CD14-positive monocyte (primary cell): Measurements from ENCODE around the gene P3H3. TPM values are rescaled to one million over a fixed set of nuclear protein-coding genes. Genes with fewer than 3 reads are reported as not detected.

Experiments used
- DNase-seq, 3 donors: peaks; one replicate each; pipeline ENCODE4 v3.0.0-alpha.2; 2011 to 2022
- H2AFZ ChIP-seq: 2 replicates; pipeline ENCODE4 v1.6.0; 2012; ENCODE audit warnings: mild to moderate bottlenecking, low read depth, low read length, inconsistent platforms; ENCODE audit not compliant: insufficient read depth, poor library complexity, severe bottlenecking
- H3K27ac ChIP-seq, 2 donors: 1 replicate in 1 of 2; 2 replicates in 1 of 2; pipeline ENCODE4 v1.5.1; 2012 to 2013; ENCODE audit warnings: low read length in 2 of 2, control low read depth in 1 of 2, inconsistent platforms in 1 of 2, low read depth in 1 of 2, mild to moderate bottlenecking in 1 of 2
- H3K27me3 ChIP-seq, 2 donors: one replicate each; pipeline versions ENCODE4 v1.6.0 to v1.6.1; 2011 to 2013; ENCODE audit warnings: low read length in 2 of 2; ENCODE audit not compliant: control insufficient read depth in 2 of 2, insufficient read depth in 2 of 2
- H3K36me3 ChIP-seq, 2 donors: replicated peaks in 1 of 2; 1 replicate in 1 of 2; 2 replicates in 1 of 2; pipeline versions ENCODE4 v1.5.1 to v1.6.1; 2012 to 2013; ENCODE audit warnings: low read length in 2 of 2, control low read depth in 1 of 2, inconsistent platforms in 1 of 2, mild to moderate bottlenecking in 1 of 2; ENCODE audit not compliant: insufficient read depth in 2 of 2, control insufficient read depth in 1 of 2
- H3K4me1 ChIP-seq, 2 donors: 1 replicate in 1 of 2; 2 replicates in 1 of 2; pipeline versions ENCODE4 v1.5.1 to v1.6.1; 2012 to 2013; ENCODE audit warnings: low read length in 2 of 2, control low read depth in 1 of 2, inconsistent platforms in 1 of 2, mild to moderate bottlenecking in 1 of 2, moderate library complexity in 1 of 2; ENCODE audit not compliant: insufficient read depth in 2 of 2, control insufficient read depth in 1 of 2
- H3K4me2 ChIP-seq: replicated peaks from 2 replicates; pipeline ENCODE3; 2012; ENCODE audit warnings: low read length, moderate library complexity, mild to moderate bottlenecking; ENCODE audit not compliant: poor library complexity, severe bottlenecking; ENCODE audit errors: extremely low read depth
- H3K4me3 ChIP-seq, 3 experiments: fragments of 200-600 bp in 1 of 3; sonication (generic) in 1 of 3; replicated peaks in 1 of 3; 1 replicate in 2 of 3; 2 replicates in 1 of 3; pipeline ENCODE4 v1.5.1; 2011 to 2013; ENCODE audit warnings: low read length in 3 of 3, mild to moderate bottlenecking in 3 of 3, control low read depth in 2 of 3, low read depth in 2 of 3, inconsistent platforms in 1 of 3, moderate library complexity in 1 of 3
- H3K79me2 ChIP-seq: 2 replicates; pipeline ENCODE4 v1.6.0; 2012; ENCODE audit warnings: mild to moderate bottlenecking, control low read depth, inconsistent platforms, low read length, moderate library complexity; ENCODE audit not compliant: insufficient read depth
- H3K9ac ChIP-seq: 2 replicates; pipeline ENCODE4 v1.6.0; 2017; ENCODE audit warnings: low read length, mild to moderate bottlenecking; ENCODE audit not compliant: insufficient read depth, poor library complexity, severe bottlenecking
- H3K9me3 ChIP-seq, 2 donors: replicated peaks in 1 of 2; 1 replicate in 1 of 2; 2 replicates in 1 of 2; pipeline versions ENCODE4 v1.5.1 to v1.6.1; 2012 to 2013; ENCODE audit warnings: low read length in 2 of 2, control low read depth in 1 of 2; ENCODE audit not compliant: control insufficient read depth in 1 of 2, insufficient read depth in 1 of 2
- H4K20me1 ChIP-seq: 2 replicates; pipeline ENCODE4 v1.6.0; 2012; ENCODE audit warnings: mild to moderate bottlenecking, low read length, control low read depth, moderate library complexity; ENCODE audit not compliant: insufficient read depth
- H3K27ac Mint-ChIP-seq, 7 donors: one replicate each; pipeline ENCODE4 v1.8.0; 2020; ENCODE audit warnings: mild to moderate bottlenecking in 7 of 7, mixed read lengths in 7 of 7, moderate library complexity in 6 of 7, inconsistent platforms in 2 of 7
- H3K27me3 Mint-ChIP-seq, 3 donors: one replicate each; pipeline ENCODE4 v1.8.0; 2021 to 2022; ENCODE audit warnings: low read depth in 3 of 3, mild to moderate bottlenecking in 3 of 3, mixed read lengths in 3 of 3, moderate library complexity in 3 of 3, inconsistent platforms in 1 of 3
- H3K36me3 Mint-ChIP-seq, 2 donors: one replicate each; pipeline ENCODE4 v1.8.0; 2020; ENCODE audit warnings: mixed read lengths in 2 of 2, inconsistent platforms in 1 of 2, mild to moderate bottlenecking in 1 of 2
- H3K4me1 Mint-ChIP-seq: one replicate; pipeline ENCODE4 v1.8.0; 2020; ENCODE audit warnings: mild to moderate bottlenecking, mixed read lengths
- H3K4me3 Mint-ChIP-seq, 2 donors: one replicate each; pipeline ENCODE4 v1.8.0; 2020; ENCODE audit warnings: mild to moderate bottlenecking in 2 of 2, mixed read lengths in 2 of 2, moderate library complexity in 1 of 2
- H3K9me3 Mint-ChIP-seq, 7 donors: one replicate each; pipeline ENCODE4 v1.8.0; 2020 to 2022; ENCODE audit warnings: mixed read lengths in 7 of 7, mild to moderate bottlenecking in 6 of 7, moderate library complexity in 6 of 7, inconsistent platforms in 2 of 7
- CTCF ChIP-seq: fragments of 200-600 bp; IDR thresholded peaks from one replicate; pipeline ENCODE4 v1.8.0; 2022; ENCODE audit warnings: antibody characterized with exemption, mild to moderate bottlenecking
- WGBS: methylation state at CpG from one replicate; pipeline ENCODE4 v1.1.5; 2013; ENCODE audit warnings: missing lambda C conversion rate; ENCODE audit not compliant: insufficient coverage; 5-methylcytosine and 5-hydroxymethylcytosine counted together
- intact Hi-C, 2 donors: fragments of 100-400 bp; cut with micrococcal nuclease; formaldehyde crosslinking; loops; one replicate each; pipeline versions ENCODE4 v1.15.0 to v1.15.1; 2023
- polyA plus RNA-seq, 3 donors: library from polyadenylated mRNA; depleted of rRNA in 1 of 3; unstranded in 2 of 3; stranded (reverse) in 1 of 3; fragments of 300-500 nt in 2 of 3; fragments of >200 nt in 1 of 3; fragmentation: Illumina TruSeq in 2 of 3; gene quantifications; 1 replicate in 2 of 3; 2 replicates in 1 of 3; pipeline ENCODE4 v1.2.3, GENCODE V29; 2012 to 2021

P3H3 gene
- polyA plus RNA-seq, 3 donors = 0.56 TPM; not detected in 2

GRCh38 chr12:6845395-6845794, 17.2 kb downstream of the P3H3 start:
- DNase-seq = no peak
- no peaks in the 10 kb centered on the region for H3K9me3 ChIP-seq
- H4K20me1 ChIP-seq = no peaks in the 10 kb centered on the region
- no peak overlapping the region for H3K4me2 ChIP-seq
- H3K36me3 ChIP-seq = peaks cover 3 to 30% of the 10 kb centered on the region in 2 donors
- WGBS = 96% methylated on average over 17 of the region's 17 CpGs
- no peak for TF ChIP-seq CTCF
- Mint-ChIP-seq H3K27ac (no peak overlapping the region), H3K4me1 (peaks cover 21% of the 10 kb centered on the region), H3K4me3 (no peak overlapping the region), H3K27me3 (peaks cover 1 to 4% (median 3%) of the 10 kb centered on the region in 3 donors), H3K9me3 (no peaks in the 10 kb centered on the region), H3K36me3 (peaks cover 15 to 37% of the 10 kb centered on the region in 2 donors)
- no peak overlapping the region for H2AFZ ChIP-seq
- no peak overlapping the region for H3K4me3 ChIP-seq
- H3K27me3 ChIP-seq = no peaks in the 10 kb centered on the region
- peaks cover 18% of the 10 kb centered on the region for H3K79me2 ChIP-seq
- H3K9ac ChIP-seq = no peak overlapping the region
- H3K27ac ChIP-seq = no peak overlapping the region
- H3K4me1 ChIP-seq = peaks cover 9 to 11% of the 10 kb centered on the region in 2 donors
- intact Hi-C loops = no loop called here

GRCh38 chr12:6846316-6846869, 18.2 kb downstream of the P3H3 start:
- H3K36me3 Mint-ChIP-seq = peaks cover 15 to 37% of the 10 kb centered on the region in 2 donors
- peak overlapping the region in 1 of 7 donors; percentile 1 for H3K27ac Mint-ChIP-seq
- H3K4me3 Mint-ChIP-seq = no peak overlapping the region
- no peak overlapping the region for H3K4me3 ChIP-seq
- peaks cover 1 to 4% (median 3%) of the 10 kb centered on the region in 3 donors for H3K27me3 Mint-ChIP-seq
- H3K36me3 ChIP-seq = peaks cover 3 to 30% of the 10 kb centered on the region in 2 donors
- H3K9me3 ChIP-seq = no peaks in the 10 kb centered on the region
- no peak overlapping the region for H3K27ac ChIP-seq
- no peaks in the 10 kb centered on the region for H4K20me1 ChIP-seq
- no peaks in the 10 kb centered on the region for H3K27me3 ChIP-seq
- H3K9me3 Mint-ChIP-seq = no peaks in the 10 kb centered on the region
- 98% methylated on average over 4 of the region's 7 CpGs for WGBS
- no peak for DNase-seq
- intact Hi-C loops = no loop called here
- TF ChIP-seq CTCF = no peak
- H2AFZ ChIP-seq = no peak overlapping the region
- H3K9ac ChIP-seq = no peak overlapping the region
- H3K4me1 Mint-ChIP-seq = peaks cover 28% of the 10 kb centered on the region
- H3K4me2 ChIP-seq = no peak overlapping the region
- H3K79me2 ChIP-seq = peaks cover 25% of the 10 kb centered on the region
- H3K4me1 ChIP-seq = peaks cover 19 to 21% of the 10 kb centered on the region in 2 donors
